GM18499 (cell line): ENCODE measurements around the gene ERVFRD-1.
A peak's percentile ranks its signal among the peaks of the same experiment; 100 is the strongest.

Experiments
- ATAC-seq: cut with Tn5 transposase; IDR thresholded peaks from one replicate; pipeline ENCODE4 v1.9.1; 2021; ENCODE audit warnings: moderate number of reproducible peaks; ENCODE audit not compliant: insufficient read depth, unreplicated experiment

ERVFRD-1 gene, protein sequence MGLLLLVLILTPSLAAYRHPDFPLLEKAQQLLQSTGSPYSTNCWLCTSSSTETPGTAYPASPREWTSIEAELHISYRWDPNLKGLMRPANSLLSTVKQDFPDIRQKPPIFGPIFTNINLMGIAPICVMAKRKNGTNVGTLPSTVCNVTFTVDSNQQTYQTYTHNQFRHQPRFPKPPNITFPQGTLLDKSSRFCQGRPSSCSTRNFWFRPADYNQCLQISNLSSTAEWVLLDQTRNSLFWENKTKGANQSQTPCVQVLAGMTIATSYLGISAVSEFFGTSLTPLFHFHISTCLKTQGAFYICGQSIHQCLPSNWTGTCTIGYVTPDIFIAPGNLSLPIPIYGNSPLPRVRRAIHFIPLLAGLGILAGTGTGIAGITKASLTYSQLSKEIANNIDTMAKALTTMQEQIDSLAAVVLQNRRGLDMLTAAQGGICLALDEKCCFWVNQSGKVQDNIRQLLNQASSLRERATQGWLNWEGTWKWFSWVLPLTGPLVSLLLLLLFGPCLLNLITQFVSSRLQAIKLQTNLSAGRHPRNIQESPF

DNA sequence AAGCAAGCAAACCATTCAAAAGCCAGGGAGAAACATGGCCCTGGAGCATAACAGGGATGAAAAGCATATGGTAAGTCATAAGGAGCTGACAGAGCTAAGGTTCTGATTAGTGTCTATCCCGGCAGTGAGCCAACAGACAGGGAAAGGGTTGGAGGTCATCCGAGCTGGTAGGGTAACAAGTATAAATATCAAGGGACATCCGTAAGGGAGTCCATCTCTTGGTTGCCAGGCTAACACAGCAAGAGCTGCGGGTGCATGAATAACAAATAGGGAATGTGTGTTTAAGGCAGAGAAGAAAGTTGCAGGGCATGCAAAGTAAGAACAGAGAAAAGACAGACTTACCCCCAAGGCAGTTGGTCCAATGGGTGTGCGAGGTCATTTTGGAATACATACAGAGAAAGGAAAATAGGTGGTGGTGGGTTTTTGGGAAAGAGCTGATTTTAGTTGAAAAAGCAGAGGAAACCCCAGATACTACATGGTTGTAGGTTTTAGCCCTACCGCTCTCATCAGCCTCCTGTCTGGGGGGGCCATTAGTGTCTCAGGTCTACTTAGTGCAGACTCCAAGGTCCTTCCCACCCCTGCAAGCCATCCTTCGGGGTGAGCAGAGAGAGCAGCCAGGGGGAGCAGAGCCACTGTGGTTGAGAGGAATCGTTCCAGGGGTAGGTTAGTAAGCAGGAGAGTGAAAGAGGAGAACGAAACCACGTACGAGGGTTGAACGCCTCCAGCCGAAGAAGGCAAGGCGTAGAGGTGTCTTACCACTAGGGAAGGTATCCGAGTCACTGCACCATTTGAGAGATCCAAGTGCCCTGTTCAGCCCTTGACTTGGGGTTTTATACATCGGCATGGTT lies at the start of gene ERVFRD-1:
TSS of gene ERVFRD-1 (minus strand) at position 805 of the 848 bp plus-strand sequence. CDS start 6,415 bp downstream, outside the sequence.
- ATAC-seq, result no peak

DNA sequence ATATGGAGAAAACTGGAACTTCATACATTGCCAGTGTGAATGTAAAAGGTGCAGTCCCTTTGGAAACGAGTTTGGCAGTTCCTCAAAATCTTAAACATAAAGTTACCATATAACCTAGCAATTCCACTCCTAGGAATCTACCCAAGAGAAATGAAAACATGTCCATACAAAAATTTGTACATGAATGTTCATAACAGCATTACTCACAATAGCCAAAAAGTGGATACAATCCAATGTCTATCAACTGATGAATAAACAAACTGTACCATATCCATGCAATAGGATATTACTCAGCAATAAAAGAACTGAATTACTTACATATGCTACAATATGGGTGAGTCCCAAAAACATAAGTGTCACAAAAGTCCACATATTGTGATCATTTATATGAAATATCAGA lies 48.7 kb upstream of the ERVFRD-1 start:
- no peak for ATAC-seq

DNA sequence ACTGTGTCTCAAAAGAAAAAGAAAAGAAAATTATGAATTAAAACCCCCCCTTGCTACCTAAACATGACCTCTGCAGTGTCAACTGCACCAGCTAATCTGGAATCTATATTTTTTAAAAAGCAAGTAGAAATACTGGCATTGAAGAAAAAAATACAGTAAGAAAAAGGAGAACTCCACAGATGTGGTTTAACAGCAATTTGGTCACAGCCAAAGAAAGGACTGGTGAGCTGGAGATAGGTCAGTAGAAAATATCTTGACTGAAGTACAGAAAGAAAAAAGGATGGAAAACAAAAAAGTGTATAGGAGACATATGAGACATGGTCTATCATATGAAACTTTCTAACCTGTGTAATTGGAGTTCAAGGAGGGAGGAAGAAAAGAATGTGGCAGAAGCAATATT lies 44.1 kb upstream of the ERVFRD-1 start:
- no peak for ATAC-seq

DNA sequence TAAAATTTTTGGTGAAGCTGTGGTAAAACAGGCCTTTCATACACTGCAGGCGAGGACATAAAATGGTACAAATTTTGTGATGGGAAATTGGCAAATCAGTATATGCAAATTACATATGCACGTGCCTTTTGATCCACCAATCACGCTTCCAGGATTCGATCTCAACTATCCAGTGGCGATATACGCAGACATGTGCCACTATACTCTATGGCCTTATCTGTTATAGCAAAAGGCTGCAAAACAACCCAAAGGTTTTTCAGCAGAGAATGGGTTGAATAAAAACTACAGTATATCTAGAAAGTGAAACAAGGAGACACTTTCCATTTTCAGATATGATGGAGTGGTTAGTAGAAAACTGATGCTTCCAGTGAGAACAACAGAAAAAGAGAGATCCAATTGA lies 41.9 kb upstream of the ERVFRD-1 start:
- no peak for ATAC-seq

DNA sequence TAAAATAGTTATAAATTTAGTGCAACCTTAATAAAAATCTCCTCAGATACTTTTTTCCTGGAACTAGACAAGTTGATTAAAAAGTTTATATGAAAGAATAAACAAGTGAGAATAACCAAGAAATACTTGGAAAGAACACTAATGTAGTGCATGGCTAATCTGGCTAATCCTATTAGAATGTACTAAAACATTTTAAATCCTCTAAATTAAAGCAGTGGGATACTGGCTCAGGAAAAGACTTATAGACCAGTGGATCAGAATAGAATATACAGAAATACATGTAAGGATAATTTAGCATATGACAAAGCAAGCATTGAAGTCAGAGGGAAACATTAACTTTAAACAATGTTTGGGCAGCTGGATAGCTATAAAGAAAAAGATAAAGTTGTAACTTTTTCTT lies 41.1 kb upstream of the ERVFRD-1 start:
- no peak for ATAC-seq

DNA sequence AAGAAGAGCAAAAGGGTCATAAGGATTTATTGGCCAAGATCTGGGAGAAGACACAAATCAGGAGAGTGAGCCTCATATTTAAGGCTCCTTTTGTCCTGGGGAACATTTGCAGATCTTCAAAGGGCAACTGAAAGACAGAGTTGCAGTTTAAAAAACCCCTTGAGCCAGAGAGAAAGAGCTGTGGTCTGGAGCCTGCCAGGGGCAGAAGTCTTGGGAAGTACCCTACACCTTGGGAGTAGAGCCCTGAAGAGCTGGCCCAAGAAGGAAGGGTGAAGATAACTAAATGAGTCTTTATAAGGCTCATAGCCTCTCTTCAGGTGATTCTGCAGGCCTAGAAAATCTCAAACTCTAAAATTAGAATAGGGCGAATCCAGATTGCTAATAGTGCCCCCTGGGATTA lies 40.0 kb upstream of the ERVFRD-1 start:
- ATAC-seq, result no peak

DNA sequence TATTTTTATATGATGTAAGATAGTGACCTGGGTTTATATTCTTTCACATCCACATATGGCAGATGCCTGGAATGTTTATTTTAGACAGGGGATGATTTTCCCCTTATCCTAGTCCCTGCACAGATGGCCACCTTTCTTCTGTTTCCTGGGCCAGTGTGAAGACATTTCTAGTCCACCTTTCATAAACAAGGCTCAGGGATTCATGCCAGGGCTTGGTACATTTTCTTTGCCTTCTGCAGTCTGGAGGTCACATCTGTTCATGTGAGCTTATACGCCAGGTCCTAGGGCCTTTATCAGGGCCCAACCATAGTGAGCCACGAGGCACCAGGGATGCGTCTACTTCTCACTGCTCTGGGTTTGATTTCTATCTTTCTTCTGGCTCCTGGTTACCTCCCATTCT lies 38.0 kb upstream of the ERVFRD-1 start:
- no peak for ATAC-seq

DNA sequence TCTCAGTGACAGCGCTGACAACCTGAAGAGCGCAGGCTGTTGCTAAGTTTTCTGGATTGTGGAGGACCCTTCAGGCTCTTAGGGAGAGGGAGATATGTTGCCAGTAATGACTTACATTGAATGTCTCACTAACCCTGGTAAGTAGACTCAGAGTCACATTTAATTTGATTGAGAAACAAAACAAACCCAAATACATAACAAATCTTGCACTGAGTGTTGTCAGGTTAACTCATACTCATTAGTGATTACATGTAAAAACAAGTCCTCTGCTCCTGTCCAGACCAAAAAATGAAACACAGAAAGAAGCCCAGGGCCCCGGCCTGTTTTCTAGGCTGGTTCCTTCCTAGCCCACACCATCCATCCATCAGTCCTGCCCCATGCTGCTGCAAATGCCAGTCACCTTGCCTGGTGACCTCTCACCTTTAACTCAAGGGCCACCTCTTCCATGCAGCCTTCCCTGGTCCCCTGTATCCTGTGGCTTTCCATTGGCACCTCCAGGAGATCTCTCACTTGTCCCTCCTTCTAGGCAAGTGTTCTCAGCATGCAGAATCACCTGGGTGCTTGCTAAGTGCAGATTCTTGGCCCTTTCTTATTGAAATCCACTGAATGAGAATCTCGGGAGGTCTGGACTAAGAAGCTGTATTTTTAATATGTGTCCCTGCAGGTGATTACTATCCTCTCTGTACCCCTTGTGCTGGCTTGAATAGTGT lies 34.7 kb upstream of the ERVFRD-1 start:
- no peak for ATAC-seq

DNA sequence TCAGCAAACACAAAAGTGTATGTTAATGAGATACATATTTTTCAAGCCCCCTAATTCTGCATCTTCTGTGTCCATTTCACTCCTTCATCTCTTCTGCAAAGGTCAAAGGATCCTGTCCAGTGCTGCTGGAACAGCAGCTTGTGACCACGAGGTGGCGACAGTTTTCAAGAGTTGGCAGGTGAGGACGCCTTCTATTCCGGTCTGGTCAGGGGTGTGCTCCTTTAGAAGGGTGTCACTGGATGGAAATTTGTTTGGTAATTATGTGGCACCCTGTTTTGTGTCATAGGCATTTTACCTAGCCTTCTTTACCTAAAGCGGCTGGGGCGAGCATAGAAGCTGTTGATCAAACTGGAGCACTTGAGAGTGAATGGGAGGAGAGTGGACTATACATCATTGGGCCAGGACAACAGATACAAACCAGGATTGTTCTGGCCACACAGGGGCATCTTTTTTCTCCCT lies 32.9 kb upstream of the ERVFRD-1 start:
- ATAC-seq, result no peak

DNA sequence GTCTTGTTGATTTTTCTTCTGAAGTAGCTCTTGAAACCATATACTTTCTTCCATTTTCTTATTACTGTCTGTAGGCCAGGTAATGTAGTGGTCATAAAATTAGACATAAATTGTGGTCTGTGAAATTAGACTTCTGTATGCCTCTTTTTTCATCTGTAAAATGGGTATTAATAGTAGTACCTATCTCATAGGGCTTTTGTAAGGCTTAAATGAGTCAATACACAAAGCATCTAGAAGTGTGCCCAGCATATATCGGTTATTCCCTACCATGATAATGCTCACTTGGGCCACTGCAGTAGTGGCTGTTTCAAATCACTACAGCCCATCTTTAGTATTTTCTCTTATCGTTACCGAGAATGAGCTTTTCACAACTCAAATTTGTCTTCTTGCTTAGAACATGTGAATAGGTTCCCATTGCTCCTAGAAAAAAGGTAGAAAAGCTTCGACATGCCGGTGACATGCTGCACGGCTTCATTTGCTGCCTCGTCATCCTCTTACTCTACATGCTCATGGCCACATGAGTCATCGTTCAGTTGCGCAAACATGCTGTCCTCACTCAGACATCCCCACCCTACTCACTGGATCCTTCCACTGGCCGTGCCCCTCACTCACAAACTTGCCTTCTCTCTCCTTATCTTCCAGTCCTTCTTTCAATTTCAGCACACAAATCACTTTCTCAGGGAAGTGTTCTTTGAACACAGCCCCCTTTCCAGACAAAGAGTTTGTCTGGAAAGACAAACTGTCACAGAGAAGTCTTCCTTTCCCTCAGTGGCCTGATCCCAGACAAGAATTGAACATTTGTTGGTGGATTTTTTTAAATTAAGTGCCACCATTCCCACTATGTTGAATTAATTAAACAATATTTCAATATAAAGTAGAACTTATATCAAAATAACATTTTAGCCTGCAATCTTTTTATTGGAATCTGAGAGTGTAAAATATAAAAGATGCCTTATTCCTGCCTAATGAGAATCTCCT lies 32.2 kb upstream of the ERVFRD-1 start:
- no peak for ATAC-seq

DNA sequence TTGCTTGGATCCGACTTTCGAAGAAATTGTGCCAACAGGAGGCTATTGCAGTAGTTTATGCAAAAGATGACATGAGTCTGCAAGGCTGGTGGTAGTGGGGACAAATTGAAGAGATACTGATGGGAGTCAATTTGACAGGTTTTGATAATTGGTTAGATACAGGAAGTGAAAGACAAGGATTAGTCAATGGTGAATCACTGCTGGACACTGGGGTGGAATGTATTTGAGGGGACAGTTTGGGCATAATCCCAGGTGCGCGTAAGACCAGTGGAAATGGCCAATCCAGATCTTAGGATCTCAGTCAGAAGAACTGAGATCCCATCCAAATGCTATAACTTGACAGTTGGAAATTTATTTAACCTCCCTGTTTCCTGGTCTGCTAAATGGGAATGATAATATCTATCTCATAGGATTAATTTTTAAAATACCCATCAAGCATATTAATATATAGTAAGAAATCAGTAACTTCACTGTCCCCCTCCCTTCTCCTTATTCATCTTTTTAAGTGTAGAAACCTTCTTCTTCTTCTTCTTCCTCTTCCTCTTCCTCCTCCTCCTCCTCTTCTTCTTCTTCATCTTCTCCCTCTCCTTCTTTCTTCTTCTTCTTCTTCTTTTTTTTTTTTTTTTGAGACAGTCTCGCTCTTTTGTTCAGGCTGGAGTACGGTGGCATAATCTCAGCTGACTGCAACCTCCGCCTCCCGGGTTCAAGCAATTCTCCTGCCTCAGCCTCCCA lies 30.9 kb upstream of the ERVFRD-1 start:
- ATAC-seq, result no peak

DNA sequence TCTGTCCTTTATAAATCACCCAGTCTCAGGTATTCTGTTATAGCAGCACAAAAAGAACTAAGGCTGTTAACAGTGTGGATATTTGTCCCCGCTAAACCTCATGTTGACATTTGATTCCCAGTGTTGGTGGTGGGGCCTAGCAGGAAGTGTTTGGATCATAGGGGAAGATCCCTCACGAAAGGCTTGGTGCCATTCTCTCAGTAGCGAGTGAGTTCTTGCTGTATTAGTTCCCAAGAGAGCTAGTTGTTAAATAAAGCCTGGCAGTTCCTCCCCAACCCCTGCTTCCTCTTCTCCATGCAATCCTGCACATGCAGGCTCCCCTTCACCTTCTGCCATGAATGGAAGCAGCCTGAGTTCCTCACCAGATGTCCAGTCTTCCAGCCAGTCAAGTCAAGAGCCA lies 29.8 kb upstream of the ERVFRD-1 start:
- ATAC-seq, result no peak

DNA sequence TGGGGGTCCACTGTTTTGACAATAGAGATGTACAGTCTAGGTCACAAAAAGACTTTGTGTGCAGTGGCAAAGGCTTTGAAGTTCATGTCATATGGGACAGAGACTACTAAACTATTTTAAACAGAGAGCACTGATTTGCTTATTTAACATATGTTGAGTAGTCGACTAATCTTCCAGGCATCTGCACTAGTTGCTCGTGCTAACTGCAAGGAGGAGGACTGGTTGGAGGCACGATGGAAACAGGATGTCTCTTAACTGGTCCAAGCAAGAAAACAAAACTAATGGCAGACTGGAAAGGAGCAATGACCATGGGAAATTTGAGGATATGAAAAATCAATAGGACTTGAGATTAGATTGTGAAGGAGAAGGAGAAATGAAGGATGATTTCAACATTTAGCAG lies 28.5 kb upstream of the ERVFRD-1 start:
- no peak for ATAC-seq

DNA sequence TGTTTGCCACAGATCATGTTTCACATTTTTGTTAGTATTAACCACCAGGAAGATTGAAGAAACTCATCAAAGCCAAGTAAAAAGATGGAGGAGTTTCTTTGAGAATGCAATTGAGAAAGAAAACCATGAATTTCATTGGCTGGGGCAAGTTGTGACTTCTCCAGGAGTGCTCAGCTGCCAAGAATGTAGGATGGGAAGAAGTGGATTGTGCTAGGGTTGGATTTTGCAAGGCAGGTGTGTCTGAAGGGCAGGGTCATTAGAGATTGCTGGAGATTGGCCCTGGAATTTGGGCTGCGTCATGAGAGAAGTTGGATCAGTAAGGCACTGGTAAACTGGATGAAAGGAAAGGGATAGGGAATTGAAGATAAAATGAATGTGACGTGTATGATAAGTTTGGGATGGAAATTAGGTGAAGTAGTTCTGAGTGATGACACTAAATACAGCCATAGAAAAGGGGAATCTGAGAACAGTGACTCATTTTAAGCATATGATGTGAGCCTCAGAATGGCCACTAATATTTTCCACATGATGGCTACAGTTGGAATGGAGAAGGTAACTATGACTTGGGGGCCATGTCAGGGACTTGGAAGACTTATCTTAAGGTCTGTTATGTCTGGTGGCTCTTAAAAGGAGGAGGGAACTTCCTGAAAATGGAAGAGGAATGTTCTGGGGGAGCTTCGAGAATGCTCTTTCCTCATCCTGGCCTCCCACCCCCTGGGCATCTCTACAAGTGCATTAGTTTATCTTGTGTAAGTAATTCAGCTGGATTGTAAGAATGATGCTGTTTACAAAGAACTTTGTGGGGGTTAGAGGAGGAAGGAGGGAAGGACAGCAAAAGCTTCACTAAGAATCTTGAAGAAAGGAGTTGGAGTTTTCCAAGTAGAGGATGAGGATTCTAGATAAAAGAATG lies 27.8 kb upstream of the ERVFRD-1 start:
- ATAC-seq, result peak; percentile 73

DNA sequence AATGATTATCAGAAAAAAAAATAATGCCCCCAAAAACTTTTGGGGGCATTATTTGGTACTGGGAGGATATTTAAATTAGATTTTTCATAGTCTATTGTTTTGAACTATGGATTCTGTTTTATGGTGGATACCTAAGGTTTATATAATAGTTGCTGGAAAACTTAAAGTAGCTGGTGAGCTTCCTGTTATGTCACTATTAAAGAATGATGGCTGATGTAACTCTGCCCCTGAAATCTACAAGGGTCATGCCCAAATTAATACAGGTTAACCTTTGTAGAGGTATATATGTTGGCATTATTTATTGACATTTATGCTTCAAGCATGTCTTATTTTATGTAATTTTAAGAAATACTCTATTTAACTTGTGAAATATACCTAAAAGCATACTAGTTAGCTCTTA lies 25.3 kb upstream of the ERVFRD-1 start:
- ATAC-seq, result no peak

DNA sequence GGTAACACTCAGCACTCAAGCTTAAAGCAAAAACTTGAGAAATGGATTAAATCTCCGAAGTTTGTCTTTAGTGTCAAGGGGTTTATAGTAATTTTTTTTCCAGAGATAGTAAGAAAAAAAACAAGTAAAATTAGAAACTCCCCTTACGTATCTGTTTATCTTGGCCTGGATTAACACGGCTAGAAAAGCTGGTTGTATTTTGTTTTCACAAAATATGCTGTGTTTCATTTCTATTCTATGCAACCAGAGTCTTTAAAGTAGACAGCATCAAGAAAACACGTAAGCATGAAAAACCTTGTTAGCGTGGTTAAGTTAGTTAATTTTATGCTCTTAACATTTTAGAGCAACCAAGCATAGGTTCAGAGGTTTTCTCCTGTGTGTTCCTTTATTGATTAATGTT lies 21.8 kb upstream of the ERVFRD-1 start:
- no peak for ATAC-seq

DNA sequence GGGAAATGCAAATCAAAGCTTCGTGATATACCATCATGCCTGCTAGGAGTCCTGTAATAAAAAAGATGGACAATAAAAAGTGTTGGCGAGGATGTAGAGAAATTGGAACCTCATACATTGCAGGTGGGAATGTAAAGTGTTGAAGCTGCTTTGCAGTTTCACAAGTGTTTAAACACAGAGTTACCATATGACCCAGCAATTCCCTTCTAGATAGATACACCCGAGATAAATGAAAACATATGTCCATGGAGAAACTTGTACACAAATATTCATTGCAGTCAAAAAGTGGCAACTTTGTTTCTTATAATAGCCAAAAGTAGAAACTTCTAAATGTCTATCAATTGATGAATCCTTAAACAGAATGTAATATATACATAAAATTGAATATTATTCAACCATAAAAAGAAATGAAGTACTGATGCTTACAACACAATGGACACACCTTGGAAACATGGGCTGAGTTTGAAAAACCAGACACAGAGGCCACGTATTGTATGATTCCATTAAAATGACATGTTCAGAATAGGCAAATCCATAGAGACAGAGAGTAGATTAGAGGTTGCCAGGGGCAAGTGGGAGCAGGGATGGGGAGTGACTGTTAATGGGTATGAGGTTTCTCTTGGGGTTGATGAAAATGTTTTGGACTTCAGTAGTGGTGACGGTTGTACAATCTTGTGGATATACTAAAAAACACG lies 20.8 kb upstream of the ERVFRD-1 start:
- ATAC-seq, result no peak
